ENCODE measurements around the gene GNAT1.

DNA sequence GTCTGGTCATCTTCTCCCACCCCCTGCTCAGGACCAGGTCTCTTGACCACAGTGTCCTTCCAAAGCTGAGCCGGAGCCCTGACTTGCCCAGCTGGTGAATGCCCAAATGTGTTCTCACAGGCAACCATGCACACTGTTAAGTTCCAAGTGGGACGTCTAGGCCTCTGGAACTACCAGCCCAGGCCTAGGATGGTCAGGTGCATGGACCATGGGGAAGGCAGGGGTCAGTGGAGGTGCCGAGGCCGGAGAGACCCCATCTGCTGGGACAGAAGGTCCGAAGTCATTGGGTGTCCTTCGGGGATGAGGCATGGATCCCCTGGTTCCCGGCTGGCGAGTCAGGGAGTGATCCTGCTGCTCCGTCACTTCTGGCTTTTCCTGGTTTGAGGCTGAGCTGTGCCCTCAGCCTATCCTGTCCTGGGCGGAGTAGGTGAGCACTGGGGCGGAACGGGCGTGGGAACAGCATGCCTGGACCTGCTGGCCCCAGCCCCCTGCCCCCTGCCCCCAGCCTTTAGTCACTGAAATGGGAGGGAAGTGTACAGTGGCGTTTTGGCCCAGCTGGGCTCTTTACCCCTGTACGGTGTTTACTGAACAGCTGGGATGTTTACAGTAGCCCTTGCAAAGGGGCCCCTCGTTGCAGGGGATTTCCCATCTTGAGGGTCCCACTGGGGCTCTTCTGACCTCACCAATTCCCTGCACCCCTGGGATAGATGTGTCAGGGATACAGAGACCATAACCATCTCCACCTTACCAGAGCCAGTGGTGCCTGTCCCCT is 24.2 kb upstream of the GNAT1 start:
- no peak for TF ChIP-seq POLR2A (IDR thresholded peaks at IDR 0.05; ENCODE audit: low read depth, low read length)
- TF ChIP-seq POLR2AphosphoS5 (IDR thresholded peaks at IDR 0.05; ENCODE audit: low read depth, low read length) = no peak
- no peak for TF ChIP-seq TAF1 (IDR thresholded peaks at IDR 0.05; ENCODE audit: borderline replicate concordance, low read depth, low read length)
